HG03064 (cell line): Measurements from ENCODE around the gene CLMN.

Experiments
- ATAC-seq: cut with Tn5 transposase; IDR thresholded peaks from one replicate; pipeline ENCODE4 v1.9.1; 2021; ENCODE audit warnings: low read depth; ENCODE audit not compliant: unreplicated experiment

CLMN gene

DNA sequence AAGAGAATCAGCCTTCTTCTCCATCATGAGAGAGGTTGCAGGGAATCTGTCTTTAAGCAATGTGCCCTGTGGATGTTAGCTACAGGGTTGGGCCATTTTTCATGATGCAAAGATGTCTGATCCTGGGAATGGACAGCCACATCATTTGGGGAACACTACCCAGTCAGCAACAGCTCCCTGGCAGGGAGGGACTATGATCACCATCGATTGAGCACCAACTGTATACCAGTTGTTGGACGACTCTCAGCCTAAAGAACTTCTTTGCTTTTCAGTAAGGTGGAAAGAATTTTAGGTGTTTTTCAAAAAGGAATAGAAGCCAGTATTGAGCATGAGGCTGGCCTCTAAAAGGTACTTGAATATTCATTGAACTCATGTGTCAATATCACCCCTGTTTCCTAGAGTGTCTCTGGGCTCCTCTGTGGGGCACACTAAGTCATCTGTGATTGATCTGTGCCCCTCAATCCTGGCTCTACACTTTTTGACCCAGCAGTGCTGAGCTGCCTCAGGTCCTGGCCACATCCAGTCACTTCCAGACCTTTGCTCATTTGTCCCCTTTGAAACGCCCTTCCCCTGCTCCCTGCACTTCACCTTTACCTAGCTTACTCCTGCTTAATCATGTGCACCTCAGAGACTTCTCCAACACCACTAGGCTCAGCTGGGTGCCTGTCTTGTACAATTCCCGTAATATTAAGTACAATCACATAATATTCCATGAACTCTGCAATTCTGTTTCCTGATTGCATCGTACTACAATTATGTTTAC, 2.2 kb upstream of the CLMN start:
- ATAC-seq = no peak

- ATAC-seq = no peak
These were observed 1.4 kb upstream of the CLMN start for GRCh38 chr14:95320955-95321600.

GRCh38 chr14:95320078-95320895, 579 bp upstream of the CLMN start:
- ATAC-seq = no peak

- ATAC-seq = no peak
These were observed 1.1 kb downstream of the CLMN start for GRCh38 chr14:95318399-95319311.

- no peak for ATAC-seq
These were observed 1.8 kb downstream of the CLMN start for GRCh38 chr14:95317817-95318343.

DNA sequence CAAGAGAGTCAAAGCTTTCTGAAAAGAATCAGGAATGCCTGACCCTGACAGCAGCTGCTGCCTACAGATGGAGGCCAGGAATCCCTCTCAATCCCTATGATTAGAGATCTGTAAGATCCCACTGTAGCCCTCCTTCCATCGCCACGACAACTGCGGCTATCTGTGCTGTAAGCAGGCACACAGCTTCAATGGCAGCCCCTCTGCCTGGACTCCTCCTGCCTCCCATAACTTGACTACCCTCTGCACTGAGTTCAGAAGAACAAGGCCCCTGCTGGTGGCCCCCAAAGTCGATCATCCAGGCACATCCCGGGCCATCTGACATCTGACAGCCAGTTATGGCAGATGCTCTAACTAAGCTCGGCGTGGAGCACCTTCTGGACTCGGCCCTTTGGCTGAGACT, 2.9 kb downstream of the CLMN start:
- ATAC-seq = no peak

GRCh38 chr14:95315579-95315978, 4.1 kb downstream of the CLMN start:
- no peak for ATAC-seq

- no peak for ATAC-seq
These were observed 4.6 kb downstream of the CLMN start for GRCh38 chr14:95315156-95315555.

DNA sequence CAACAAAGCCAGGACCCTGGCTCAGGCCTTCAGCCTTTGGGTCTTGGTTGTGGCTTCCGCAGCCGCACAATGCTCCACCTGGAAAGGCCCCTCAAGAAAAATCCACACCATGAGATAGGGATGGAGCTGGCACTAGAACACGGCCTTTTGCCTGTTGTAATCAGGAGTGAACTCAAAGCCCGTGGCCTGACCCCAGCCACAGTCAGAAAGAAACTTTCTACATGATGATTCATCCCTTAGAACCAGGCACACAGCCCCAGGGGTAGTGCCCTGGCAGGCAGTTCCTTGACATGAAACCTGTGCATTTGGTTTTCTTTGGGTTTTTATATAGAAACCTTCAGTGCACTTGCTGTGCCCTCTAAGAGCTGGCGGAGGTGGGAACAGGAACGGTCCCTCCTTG, 5.1 kb downstream of the CLMN start:
- ATAC-seq = peak; percentile 64

- ATAC-seq = no peak
These were observed 6.0 kb downstream of the CLMN start for GRCh38 chr14:95313707-95314106.

DNA sequence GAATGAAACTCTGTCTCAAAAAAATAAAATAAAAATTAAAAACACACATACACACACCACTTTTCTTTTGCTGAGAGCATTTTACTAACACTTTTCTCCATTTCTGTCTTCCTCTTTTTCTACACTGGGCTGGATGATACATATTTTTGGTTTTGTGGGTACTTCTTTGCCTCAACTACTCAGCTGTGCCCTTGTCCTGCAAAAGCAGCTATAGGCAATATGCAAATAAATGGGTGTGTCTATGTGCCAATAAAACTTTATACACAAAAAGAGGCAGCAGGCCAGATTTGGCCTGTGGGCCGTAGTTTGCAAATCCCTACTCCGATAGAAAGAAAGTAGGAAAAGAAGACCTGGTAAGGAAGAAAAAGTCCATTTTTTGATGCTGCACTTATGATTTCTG, 6.5 kb downstream of the CLMN start:
- no peak for ATAC-seq

GRCh38 chr14:95312311-95312710, 7.4 kb downstream of the CLMN start:
- no peak for ATAC-seq

- no peak for ATAC-seq
These were observed 8.0 kb downstream of the CLMN start for GRCh38 chr14:95311752-95312151.

DNA sequence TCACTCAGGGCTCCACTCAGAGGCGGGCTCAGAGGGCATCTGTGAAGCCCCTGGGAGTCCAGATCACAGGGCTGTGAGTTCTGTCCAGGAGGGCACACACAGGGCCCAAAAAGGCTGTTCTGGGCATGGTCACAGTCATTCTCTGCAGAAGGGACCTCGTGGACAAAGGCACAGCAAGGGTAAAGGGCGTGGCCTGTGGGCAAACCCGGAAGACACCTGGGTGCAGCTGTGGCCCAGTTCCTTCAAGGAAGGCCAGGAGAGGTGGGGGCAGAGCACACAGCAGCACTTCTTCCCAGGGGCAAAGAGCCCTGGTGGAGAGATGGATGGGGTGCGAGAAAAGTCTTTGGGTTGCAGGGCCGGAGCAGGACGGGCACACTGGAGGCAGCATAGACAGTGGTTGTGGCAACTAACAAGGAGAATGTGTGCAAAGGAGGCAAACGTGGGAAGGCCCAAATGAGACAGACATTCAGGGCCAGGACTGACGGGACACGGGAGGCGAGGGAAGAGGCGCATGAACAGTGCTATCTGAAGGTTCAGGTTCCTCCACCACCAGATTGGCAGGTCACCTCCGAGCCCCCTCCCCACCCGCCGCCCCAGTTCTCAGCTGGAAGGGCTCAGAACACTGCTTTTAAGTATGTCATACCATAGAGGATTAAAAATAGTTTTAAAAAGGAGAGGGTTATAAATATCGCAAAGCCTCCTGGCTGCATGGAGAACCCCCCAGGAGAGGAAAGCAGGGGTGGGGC, 8.9 kb downstream of the CLMN start:
- no peak for ATAC-seq

DNA sequence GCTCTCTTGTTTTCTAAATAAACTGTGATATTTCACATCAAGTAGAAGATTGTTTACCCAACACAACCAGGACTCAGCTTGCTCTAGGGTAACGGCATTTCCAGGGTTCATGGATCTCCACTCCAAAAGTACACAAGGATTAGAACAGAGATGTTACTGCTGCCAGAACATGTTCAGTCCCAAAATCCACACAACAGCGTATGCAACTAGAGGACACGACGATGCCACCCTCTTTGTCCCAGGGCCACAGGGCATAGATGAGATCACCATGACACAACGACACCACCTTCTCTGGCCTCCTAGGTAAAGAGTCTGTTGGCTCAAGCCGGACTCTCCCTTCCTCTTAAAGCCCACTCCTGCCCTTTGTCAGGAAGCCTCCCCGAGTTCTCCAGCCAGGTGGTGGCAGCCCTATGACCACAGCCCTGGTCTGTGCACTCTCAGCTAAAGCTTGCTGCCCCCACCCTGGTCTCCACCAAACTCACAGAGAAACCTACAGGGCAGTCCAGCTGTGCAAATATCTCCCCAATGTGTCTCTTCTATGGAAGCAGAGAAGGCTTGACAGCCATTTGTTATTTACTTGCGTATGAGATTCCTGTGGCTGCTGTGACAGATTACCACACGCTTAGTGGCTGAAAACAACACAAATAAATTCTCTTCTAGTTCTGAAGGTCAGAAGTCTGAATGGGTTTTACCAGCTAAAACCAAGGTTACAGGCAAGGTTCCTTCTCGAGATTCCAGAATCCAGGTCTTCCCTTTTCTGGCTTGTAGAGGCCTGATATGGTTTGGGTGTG, 10.3 kb downstream of the CLMN start:
- no peak for ATAC-seq

- no peak for ATAC-seq
These were observed 11.6 kb downstream of the CLMN start for GRCh38 chr14:95308073-95308472.

- ATAC-seq = no peak
These were observed 12.2 kb downstream of the CLMN start for GRCh38 chr14:95307402-95308041.

DNA sequence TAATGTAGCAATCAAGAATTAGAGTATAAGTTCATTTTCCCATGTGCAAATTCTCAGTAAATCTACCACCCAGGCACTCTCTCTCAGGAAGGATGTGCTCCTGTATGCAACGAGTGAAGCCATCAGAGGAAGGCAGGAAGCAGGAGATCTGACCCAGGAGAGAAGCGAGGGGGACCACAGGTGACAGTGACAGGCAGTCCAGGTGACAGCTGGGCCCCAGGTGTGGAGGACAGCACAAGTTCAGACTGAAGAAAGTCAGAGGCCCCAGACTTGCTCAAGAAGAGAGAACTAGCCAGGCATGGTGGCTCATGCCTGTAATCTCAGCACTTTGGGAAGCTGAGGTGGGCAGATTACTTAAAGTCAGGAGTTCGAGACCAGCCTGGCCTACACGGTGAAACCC, 13.8 kb downstream of the CLMN start:
- no peak for ATAC-seq
